NB4 (cell line): ENCODE measurements around the gene DPEP2NB.

Experiments
- CTCF ChIP-seq: IDR thresholded peaks from one replicate; pipeline ENCODE4 v1.5.1; 2012; ENCODE audit warnings: low read depth, low read length
- MYC ChIP-seq: IDR thresholded peaks from 2 replicates; pipeline ENCODE4 v1.6.1; 2011; ENCODE audit warnings: low read depth, low read length
- POLR2A ChIP-seq: IDR thresholded peaks from 2 replicates; pipeline ENCODE4 v1.6.1; 2011; ENCODE audit warnings: mild to moderate bottlenecking; ENCODE audit not compliant: insufficient read length; ENCODE audit errors: extremely low read depth
- TF ChIP-seq, protein P1 (sequence below): IDR thresholded peaks from 2 replicates; pipeline ENCODE4 v1.6.1; 2011; ENCODE audit warnings: low read depth, low read length

- TF ChIP-seq CTCF (no peak), POLR2A (no peak), MYC (no peak)
- TF ChIP-seq, protein P1, sequence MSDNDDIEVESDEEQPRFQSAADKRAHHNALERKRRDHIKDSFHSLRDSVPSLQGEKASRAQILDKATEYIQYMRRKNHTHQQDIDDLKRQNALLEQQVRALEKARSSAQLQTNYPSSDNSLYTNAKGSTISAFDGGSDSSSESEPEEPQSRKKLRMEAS: no peak
Observed at GRCh38 chr16:67992661-67993206, 23.0 kb downstream of the DPEP2NB start.
